ENCODE data around the gene EFTUD2. TPM values are rescaled to one million over a fixed set of nuclear protein-coding genes. Genes with fewer than 3 reads are reported as not detected.

Gene EFTUD2
- total and polyA plus RNA-seq, 2 of the 13 experiments (the other 11 are each of a cell fraction or from before 2014, with no cell fraction given) = 111 to 137 TPM

GRCh38 chr17:44829523-44830358, 69.5 kb downstream of the EFTUD2 start, which contains the start of gene GJC1 (continued):
- TF ChIP-seq PLSCR1 (CRISPR knock-in tag; IDR thresholded peaks at IDR 0.05; ENCODE audit: borderline replicate concordance) = no peak
- TF ChIP-seq ATF6 (CRISPR knock-in tag; conservative IDR thresholded peaks at IDR 0.05) = no peak
- no peak for TF ChIP-seq ZNF616 (CRISPR knock-in tag; IDR thresholded peaks at IDR 0.05; ENCODE audit: low read depth)
- TF ChIP-seq ZNF564 (CRISPR knock-in tag; IDR thresholded peaks at IDR 0.05) = no peak
- no peak for TF ChIP-seq RFX5 (IDR thresholded peaks at IDR 0.05; ENCODE audit: low read depth, low read length)
- TF ChIP-seq SPEN (CRISPR knock-in tag; IDR thresholded peaks at IDR 0.05; ENCODE audit: low read depth) = no peak
- TF ChIP-seq ZNF331 (CRISPR knock-in tag; IDR thresholded peaks at IDR 0.05) = no peak
- TF ChIP-seq DZIP1 (CRISPR knock-in tag; IDR thresholded peaks at IDR 0.05) = no peak
- no peak for TF ChIP-seq SMARCE1 (IDR thresholded peaks at IDR 0.05; ENCODE audit: borderline replicate concordance)
- TF ChIP-seq EP300 (IDR thresholded peaks at IDR 0.05; ENCODE audit: low read depth in 2 of 2, low read length in 2 of 2) = no peak
- no peak for TF ChIP-seq EP300 (CRISPR knock-in tag; IDR thresholded peaks at IDR 0.05; ENCODE audit: borderline replicate concordance)
- peak; percentile 44; the same call in 1 of the 2 replicates for TF ChIP-seq ZBTB2 (CRISPR knock-in tag; IDR thresholded peaks at IDR 0.05; ENCODE audit: low read depth)
- no peak for TF ChIP-seq PCBP2 (optimal IDR thresholded peaks at IDR 0.05; ENCODE audit: low read depth, low read length, poor library complexity, severe bottlenecking)
- TF ChIP-seq ZNF460 (CRISPR knock-in tag; IDR thresholded peaks at IDR 0.05; ENCODE audit: borderline replicate concordance) = no peak
- no peak for TF ChIP-seq SCMH1 (CRISPR knock-in tag; IDR thresholded peaks at IDR 0.05; ENCODE audit: borderline replicate concordance)
- no peak for TF ChIP-seq REST (IDR thresholded peaks at IDR 0.05; ENCODE audit: borderline replicate concordance in 1 of 2, low read depth in 1 of 2, low read length in 2 of 2)
- TF ChIP-seq NFE2L2 (IDR thresholded peaks at IDR 0.05; ENCODE audit: low read length) = no peak
